ENCODE data around the gene TBX3. TPM values are rescaled to one million over a fixed set of nuclear protein-coding genes. Genes with fewer than 3 reads are reported as not detected.

The TBX3 gene
- polyA plus RNA-seq, 2 donors: 1.7 to 3.1 TPM

DNA sequence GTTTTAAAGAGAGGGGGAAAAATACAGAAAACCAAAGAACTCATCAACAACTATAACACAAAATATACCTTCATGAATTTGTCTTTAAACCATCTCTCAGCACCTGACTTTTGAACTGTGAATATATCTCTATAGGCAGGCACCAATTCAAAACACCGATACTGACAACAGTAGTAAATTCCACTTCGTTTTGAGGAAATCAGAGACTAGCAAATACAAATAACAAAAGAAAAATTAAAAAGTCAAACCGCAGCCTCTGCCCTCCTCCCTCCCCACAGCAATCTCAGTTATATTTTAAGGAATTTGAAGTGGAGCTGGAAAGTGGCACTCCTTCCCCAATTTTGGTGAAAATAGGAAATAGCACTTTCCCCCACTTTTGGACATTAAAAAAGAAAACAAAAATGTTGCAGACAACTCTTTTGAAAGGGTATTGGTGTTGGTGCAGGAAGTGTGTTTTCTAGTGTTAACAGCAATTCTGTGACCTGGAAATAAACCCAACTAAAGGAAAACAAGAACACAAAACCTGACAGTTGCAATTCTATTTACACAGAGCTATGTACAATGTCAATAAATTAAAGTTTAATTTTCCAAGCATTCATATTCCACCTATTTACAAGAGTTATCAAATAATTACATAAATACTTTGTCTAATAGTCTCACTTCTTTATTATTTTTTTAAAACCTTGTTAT lies 13.5 kb downstream of the TBX3 start:
- peaks cover 0 to 9% of the 10 kb centered on the region in 2 donors for H3K36me3 ChIP-seq (ENCODE audit: control insufficient read depth in 2 of 2, insufficient read depth in 2 of 2, low read length in 1 of 2)
- no peak overlapping the region for H3K4me3 ChIP-seq (ENCODE audit: low read depth in 1 of 2, low read length in 2 of 2)
- peaks cover 0 to 2% of the 10 kb centered on the region in 2 donors for H3K9me3 ChIP-seq (ENCODE audit: control insufficient read depth in 2 of 2, insufficient read depth in 1 of 2, low read depth in 1 of 2, low read length in 1 of 2)
- 56 to 62% methylated on average over 3 of the region's 3 CpGs for WGBS, 2 donors
- H3K4me1 ChIP-seq (ENCODE audit: control insufficient read depth in 2 of 2, insufficient read depth in 2 of 2, low read length in 1 of 2): peaks cover 0 to 4% of the 10 kb centered on the region in 2 donors
- H3K27me3 ChIP-seq (ENCODE audit: control insufficient read depth in 1 of 2, insufficient read depth in 2 of 2, low read length in 2 of 2): peaks cover 5 to 8% of the 10 kb centered on the region in 2 donors
- H3K27ac ChIP-seq (ENCODE audit: low read depth in 2 of 2, low read length in 1 of 2): no peak overlapping the region

DNA sequence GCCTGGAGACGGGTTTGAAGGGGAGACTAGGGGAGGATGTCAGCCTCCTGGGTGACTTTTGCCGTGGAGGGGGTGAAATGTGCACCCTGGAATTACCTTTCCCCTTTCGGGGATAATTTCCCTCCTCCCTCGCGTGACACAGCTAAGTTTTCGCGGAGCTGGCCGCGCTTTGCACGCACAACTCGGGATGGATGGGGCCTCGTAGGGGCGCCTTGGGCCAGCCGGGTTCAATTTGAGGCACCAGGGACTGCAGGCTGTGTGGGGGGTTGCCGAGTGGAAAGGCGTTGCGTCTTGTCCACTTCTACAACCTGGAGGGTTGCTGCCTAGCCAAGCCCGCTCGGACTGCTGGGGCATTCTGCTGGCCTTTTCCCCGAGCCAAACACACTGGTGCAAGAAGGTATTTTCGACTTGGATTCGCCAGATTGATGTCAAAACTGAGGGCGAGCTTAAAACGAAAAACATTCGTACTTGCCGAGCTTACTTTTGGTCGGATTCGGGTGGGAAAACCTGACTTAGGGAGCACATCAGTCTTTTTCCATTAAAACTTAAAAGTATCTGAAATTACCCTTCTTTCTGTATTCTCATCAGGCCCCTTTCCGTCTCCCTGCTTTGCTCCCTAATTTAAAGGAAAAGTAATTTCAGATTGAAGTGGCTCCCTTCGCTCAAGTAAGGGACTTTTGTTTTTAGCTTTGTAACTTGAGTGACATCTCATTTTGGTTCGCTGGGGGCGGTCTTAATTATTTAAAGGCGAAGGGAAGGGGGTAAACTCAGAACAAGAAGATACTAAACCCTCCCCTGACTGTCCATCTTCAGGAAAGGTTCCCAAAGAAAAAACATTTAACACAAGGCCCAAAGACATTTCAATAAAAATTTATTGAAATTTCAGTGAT lies 14.3 kb downstream of the TBX3 start:
- Histone ChIP-seq H3K9me3 (ENCODE audit: control insufficient read depth in 2 of 2, insufficient read depth in 1 of 2, low read depth in 1 of 2, low read length in 1 of 2) (peaks cover 0 to 2% of the 10 kb centered on the region in 2 donors), H3K27me3 (ENCODE audit: control insufficient read depth in 1 of 2, insufficient read depth in 2 of 2, low read length in 2 of 2) (peaks cover 6 to 8% of the 10 kb centered on the region in 2 donors), H3K27ac (ENCODE audit: low read depth in 2 of 2, low read length in 1 of 2) (peak overlapping the region in 1 of 2 donors; percentile 15), H3K36me3 (ENCODE audit: control insufficient read depth in 2 of 2, insufficient read depth in 2 of 2, low read length in 1 of 2) (peaks cover 0 to 9% of the 10 kb centered on the region in 2 donors), H3K4me1 (ENCODE audit: control insufficient read depth in 2 of 2, insufficient read depth in 2 of 2, low read length in 1 of 2) (peaks cover 0 to 4% of the 10 kb centered on the region in 2 donors), H3K4me3 (ENCODE audit: low read depth in 1 of 2, low read length in 2 of 2) (no peak overlapping the region)
- WGBS, 2 donors: 49 to 70% methylated on average over 33 of the region's 33 CpGs

DNA sequence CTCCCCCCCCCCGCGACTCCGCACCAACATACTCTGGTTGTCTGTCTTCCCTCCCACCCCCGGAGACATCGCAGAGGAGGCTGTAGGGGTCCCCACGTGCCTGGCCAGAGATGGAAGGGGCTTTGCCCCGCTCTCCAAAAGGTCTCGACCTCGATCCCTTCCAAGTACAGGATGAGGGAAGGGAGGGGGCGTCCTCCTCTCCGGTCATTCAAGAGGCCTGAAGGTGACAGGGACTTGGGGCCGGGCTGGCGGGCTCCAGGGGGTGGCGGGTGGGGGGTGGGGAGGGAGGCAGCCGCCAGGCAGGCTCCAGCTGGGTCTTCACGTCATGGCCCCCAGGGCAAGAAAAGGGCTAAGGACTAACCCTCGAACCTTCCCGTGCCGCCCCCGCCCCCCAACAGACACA lies 15.1 kb downstream of the TBX3 start:
- peaks cover 0 to 4% of the 10 kb centered on the region in 2 donors for H3K4me1 ChIP-seq (ENCODE audit: control insufficient read depth in 2 of 2, insufficient read depth in 2 of 2, low read length in 1 of 2)
- H3K36me3 ChIP-seq (ENCODE audit: control insufficient read depth in 2 of 2, insufficient read depth in 2 of 2, low read length in 1 of 2): peaks cover 0 to 4% of the 10 kb centered on the region in 2 donors
- peak overlapping the region in 1 of 2 donors; percentile 22 for H3K27ac ChIP-seq (ENCODE audit: low read depth in 2 of 2, low read length in 1 of 2)
- H3K9me3 ChIP-seq (ENCODE audit: control insufficient read depth in 2 of 2, insufficient read depth in 1 of 2, low read depth in 1 of 2, low read length in 1 of 2): no peaks in the 10 kb centered on the region
- H3K4me3 ChIP-seq (ENCODE audit: low read depth in 1 of 2, low read length in 2 of 2): no peak overlapping the region
- WGBS, 2 donors: 12 to 30% methylated on average over 17 to 20 of the region's 20 CpGs
- H3K27me3 ChIP-seq (ENCODE audit: control insufficient read depth in 1 of 2, insufficient read depth in 2 of 2, low read length in 2 of 2): peaks cover 6 to 8% of the 10 kb centered on the region in 2 donors

DNA sequence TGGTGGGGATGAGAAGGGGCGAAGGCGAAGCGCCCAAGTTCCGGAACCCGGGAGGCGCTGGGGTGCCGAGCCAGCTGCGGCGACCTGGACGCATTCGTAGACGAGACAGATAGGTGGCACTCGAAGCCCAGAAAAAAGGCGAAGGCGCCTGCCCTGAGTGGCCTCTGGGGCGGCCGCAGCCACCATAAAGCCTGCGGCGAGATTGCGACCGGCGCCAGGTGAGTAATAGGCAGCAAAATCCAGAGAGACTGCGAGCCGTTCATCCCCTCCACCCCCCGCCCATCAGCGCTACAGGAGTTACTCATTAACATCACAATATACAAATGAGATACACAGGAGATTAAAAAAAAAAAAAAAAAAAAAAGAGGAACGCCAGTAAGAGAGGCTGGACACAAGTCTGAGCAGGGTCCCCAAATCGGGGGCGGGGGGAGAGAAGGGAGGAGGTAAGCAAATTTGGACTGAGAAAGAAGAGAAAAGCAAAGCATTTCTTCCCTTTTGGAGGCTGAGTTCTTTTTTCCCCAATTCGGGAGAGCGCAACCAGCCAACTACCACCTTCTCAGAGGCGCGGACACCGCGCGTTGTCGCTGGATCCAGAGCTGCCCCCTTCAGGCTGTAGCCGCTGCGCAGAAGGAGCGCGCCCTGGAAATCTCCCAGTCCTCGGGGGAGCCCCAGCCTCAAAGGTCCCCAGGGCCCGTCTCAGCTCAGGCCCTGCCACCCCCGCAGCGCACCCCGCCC lies 15.7 kb downstream of the TBX3 start:
- H3K4me1 ChIP-seq (ENCODE audit: control insufficient read depth in 2 of 2, insufficient read depth in 2 of 2, low read length in 1 of 2): peaks cover 0 to 4% of the 10 kb centered on the region in 2 donors
- H3K36me3 ChIP-seq (ENCODE audit: control insufficient read depth in 2 of 2, insufficient read depth in 2 of 2, low read length in 1 of 2): peaks cover 0 to under 1% of the 10 kb centered on the region in 2 donors
- WGBS, 2 donors: 1 to 2% methylated on average over 39 to 46 of the region's 46 CpGs
- H3K4me3 ChIP-seq (ENCODE audit: low read depth in 1 of 2, low read length in 2 of 2): no peak overlapping the region
- peaks cover 6 to 8% of the 10 kb centered on the region in 2 donors for H3K27me3 ChIP-seq (ENCODE audit: control insufficient read depth in 1 of 2, insufficient read depth in 2 of 2, low read length in 2 of 2)
- H3K9me3 ChIP-seq (ENCODE audit: control insufficient read depth in 2 of 2, insufficient read depth in 1 of 2, low read depth in 1 of 2, low read length in 1 of 2): no peaks in the 10 kb centered on the region
- peak overlapping the region in 1 of 2 donors; percentile 22 for H3K27ac ChIP-seq (ENCODE audit: low read depth in 2 of 2, low read length in 1 of 2)

DNA sequence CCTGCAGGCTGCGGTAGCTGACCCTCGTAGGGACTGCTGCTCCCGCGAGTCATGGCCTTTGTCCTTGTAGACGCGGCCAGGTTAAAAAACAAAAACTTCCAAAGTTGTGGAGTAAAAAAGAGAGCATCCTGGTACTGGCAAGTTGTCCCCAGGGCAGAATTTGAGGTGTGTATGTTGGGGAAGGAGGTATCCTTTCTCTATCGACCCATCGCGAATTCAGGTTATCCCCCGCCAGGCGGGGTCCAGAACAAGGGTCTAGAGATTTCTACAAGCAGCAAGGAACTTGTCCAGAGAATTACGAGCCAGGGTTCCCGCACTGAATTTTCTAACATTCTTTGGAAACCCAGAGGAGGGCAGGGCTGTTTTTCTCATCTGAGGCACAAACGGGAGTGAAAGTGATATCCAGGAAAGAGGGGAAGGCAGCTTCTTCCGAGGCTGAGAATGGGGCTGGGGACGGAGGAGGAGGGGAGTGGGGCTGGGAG lies 16.3 kb downstream of the TBX3 start:
- WGBS, 2 donors: 28 to 29% methylated on average over 16 of the region's 16 CpGs
- Histone ChIP-seq H3K27me3 (ENCODE audit: control insufficient read depth in 1 of 2, insufficient read depth in 2 of 2, low read length in 2 of 2) (peaks cover 6 to 8% of the 10 kb centered on the region in 2 donors), H3K4me3 (ENCODE audit: low read depth in 1 of 2, low read length in 2 of 2) (no peak overlapping the region), H3K9me3 (ENCODE audit: control insufficient read depth in 2 of 2, insufficient read depth in 1 of 2, low read depth in 1 of 2, low read length in 1 of 2) (no peaks in the 10 kb centered on the region), H3K36me3 (ENCODE audit: control insufficient read depth in 2 of 2, insufficient read depth in 2 of 2, low read length in 1 of 2) (no peaks in the 10 kb centered on the region), H3K4me1 (ENCODE audit: control insufficient read depth in 2 of 2, insufficient read depth in 2 of 2, low read length in 1 of 2) (peaks cover 0 to 4% of the 10 kb centered on the region in 2 donors), H3K27ac (ENCODE audit: low read depth in 2 of 2, low read length in 1 of 2) (no peak overlapping the region)

DNA sequence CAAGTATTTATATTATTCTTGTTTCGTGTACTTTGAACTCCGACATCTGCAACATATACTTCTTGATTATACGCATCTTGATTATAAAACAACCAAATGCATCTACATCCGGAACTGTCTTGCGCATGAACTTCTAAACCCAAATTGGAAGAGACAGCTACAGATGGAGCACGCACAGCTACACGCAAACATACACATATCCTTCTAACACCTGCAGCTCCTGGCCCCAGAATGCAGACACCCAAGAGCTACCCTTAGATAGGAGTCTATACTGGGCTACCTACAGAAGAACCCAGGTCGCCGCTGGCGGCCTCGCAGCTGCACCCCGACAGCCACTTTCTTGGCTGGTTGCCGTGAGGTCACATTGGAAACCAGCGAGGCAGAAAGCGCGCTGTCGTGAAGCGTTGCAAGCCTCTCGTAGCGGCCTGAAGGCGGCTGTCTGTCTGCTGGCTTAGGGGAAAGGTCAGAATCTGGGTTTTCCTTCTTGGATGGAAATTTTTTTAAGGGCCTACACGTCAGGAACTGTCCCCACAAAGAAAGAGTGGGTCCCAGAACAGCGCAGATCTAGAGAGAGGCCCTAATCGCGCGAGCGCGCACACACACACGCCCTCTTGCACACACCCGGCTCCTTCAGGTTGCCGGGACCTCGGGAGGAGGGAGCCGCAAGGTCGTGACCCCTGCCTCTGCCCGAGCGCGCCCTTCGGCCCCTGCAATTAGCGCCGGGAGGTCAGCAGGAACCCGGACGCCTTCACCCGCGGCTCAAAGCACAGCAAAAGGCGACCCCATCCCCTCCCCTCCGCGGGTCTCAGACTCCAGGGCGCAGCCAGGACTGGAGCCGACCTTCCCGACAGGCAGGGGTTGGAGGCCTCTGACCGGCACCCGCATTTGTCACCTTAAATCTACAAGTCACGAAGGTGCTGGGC lies 17.0 kb downstream of the TBX3 start:
- 43 to 54% methylated on average over 53 of the region's 53 CpGs for WGBS, 2 donors
- Histone ChIP-seq H3K9me3 (ENCODE audit: control insufficient read depth in 2 of 2, insufficient read depth in 1 of 2, low read depth in 1 of 2, low read length in 1 of 2) (no peaks in the 10 kb centered on the region), H3K4me3 (ENCODE audit: low read depth in 1 of 2, low read length in 2 of 2) (no peak overlapping the region), H3K27me3 (ENCODE audit: control insufficient read depth in 1 of 2, insufficient read depth in 2 of 2, low read length in 2 of 2) (peaks cover 6 to 8% of the 10 kb centered on the region in 2 donors), H3K36me3 (ENCODE audit: control insufficient read depth in 2 of 2, insufficient read depth in 2 of 2, low read length in 1 of 2) (no peaks in the 10 kb centered on the region), H3K27ac (ENCODE audit: low read depth in 2 of 2, low read length in 1 of 2) (no peak overlapping the region), H3K4me1 (ENCODE audit: control insufficient read depth in 2 of 2, insufficient read depth in 2 of 2, low read length in 1 of 2) (peaks cover 0 to 4% of the 10 kb centered on the region in 2 donors)

DNA sequence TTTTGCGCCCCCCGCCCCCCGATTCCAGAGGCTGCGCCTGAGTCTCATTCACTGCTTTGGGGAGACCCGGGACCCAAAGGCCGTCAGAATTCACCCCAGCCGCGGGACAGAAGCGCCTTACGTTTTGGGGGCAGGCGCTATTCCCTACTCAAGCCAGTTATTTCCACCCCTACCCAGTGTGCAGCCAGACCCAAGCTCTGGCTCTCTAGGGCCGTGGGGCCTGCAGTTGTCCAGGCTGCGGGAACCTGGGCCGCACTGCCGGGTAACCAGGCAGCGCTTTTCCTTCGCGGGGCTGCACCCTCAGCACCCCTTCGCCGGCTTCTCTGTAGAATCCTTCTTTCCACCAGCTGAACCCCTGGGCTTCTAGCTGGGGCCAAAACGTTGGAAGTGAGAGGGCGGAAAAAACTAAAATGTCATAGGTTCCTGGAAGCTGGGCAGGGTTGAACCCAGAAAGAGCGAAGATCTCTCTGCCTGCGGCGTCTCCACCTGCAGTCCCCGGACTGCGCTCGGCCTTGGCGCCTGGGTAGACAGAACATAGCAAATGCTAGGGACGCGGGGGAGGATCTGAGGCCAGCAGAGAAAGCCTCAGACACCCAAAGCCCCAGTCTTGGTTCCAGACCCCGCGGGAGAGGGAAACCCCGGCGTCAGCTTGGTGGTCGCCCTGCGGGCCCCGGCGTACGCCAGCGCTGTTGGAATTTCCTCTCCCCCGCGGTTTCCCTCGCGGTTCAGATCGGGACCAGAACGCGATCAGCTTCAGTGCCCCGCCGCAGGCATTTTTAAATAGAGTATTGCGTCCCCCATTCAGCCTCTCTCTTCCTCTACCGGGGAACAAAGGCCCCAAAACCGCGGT lies 18.3 kb downstream of the TBX3 start:
- H3K9me3 ChIP-seq (ENCODE audit: control insufficient read depth in 2 of 2, insufficient read depth in 1 of 2, low read depth in 1 of 2, low read length in 1 of 2): no peaks in the 10 kb centered on the region
- WGBS, 2 donors: 29 to 31% methylated on average over 51 to 52 of the region's 54 CpGs
- peaks cover 0 to 4% of the 10 kb centered on the region in 2 donors for H3K4me1 ChIP-seq (ENCODE audit: control insufficient read depth in 2 of 2, insufficient read depth in 2 of 2, low read length in 1 of 2)
- peaks cover 6 to 8% of the 10 kb centered on the region in 2 donors for H3K27me3 ChIP-seq (ENCODE audit: control insufficient read depth in 1 of 2, insufficient read depth in 2 of 2, low read length in 2 of 2)
- H3K4me3 ChIP-seq (ENCODE audit: low read depth in 1 of 2, low read length in 2 of 2): no peak overlapping the region
- no peak overlapping the region for H3K27ac ChIP-seq (ENCODE audit: low read depth in 2 of 2, low read length in 1 of 2)
- no peaks in the 10 kb centered on the region for H3K36me3 ChIP-seq (ENCODE audit: control insufficient read depth in 2 of 2, insufficient read depth in 2 of 2, low read length in 1 of 2)

DNA sequence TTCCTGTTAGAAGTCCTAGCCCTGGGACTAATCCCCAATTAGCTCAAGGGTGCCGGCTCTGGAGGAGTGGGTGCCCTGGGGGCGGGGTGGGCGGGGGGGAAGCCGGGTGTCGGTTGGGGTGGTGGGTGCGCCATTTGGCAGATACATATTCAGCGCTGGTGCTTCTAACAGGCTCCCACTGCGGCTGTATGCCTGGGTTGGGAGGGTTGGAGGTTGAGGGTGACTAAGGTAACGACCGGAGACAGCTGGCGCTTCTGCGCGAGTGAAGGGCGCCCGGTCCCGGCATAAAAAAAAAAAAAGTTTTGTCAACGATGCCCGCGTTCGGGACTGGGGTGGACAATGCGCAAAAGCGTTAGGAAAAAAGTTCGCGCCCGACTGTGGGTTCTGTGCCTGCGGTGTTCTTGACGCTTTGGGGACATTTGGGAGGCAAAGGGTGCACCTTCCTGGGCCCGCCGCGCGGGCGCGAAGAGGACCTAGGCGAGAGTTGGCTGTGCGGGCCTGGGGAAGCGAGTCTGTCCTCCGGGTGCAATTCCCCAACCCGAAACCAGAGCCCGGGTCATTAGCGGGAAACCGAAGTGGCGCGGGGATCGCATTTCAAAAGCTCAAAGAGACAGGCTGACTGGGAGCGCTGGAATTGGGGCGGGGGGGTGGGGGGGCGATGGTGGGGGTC lies 19.2 kb downstream of the TBX3 start:
- 9 to 16% methylated on average over 45 to 47 of the region's 47 CpGs for WGBS, 2 donors
- peaks cover 0 to 4% of the 10 kb centered on the region in 2 donors for H3K4me1 ChIP-seq (ENCODE audit: control insufficient read depth in 2 of 2, insufficient read depth in 2 of 2, low read length in 1 of 2)

More for the DNA sequence above, 19.2 kb downstream of the TBX3 start:
- Histone ChIP-seq H3K27me3 (ENCODE audit: control insufficient read depth in 1 of 2, insufficient read depth in 2 of 2, low read length in 2 of 2) (peaks cover 6 to 8% of the 10 kb centered on the region in 2 donors), H3K4me3 (ENCODE audit: low read depth in 1 of 2, low read length in 2 of 2) (no peak overlapping the region), H3K36me3 (ENCODE audit: control insufficient read depth in 2 of 2, insufficient read depth in 2 of 2, low read length in 1 of 2) (no peaks in the 10 kb centered on the region), H3K9me3 (ENCODE audit: control insufficient read depth in 2 of 2, insufficient read depth in 1 of 2, low read depth in 1 of 2, low read length in 1 of 2) (no peaks in the 10 kb centered on the region), H3K27ac (ENCODE audit: low read depth in 2 of 2, low read length in 1 of 2) (no peak overlapping the region)

All from esophagus (tissue), 2 donors.